ENCODE data around the gene CEP41. TPM values are rescaled to one million over a fixed set of nuclear protein-coding genes. Genes with fewer than 3 reads are reported as not detected.

The CEP41 gene
- total and polyA plus RNA-seq, 2 of the 13 experiments (the other 11 are each of a cell fraction or from before 2014, with no cell fraction given), result 8.7 to 9.0 TPM

DNA sequence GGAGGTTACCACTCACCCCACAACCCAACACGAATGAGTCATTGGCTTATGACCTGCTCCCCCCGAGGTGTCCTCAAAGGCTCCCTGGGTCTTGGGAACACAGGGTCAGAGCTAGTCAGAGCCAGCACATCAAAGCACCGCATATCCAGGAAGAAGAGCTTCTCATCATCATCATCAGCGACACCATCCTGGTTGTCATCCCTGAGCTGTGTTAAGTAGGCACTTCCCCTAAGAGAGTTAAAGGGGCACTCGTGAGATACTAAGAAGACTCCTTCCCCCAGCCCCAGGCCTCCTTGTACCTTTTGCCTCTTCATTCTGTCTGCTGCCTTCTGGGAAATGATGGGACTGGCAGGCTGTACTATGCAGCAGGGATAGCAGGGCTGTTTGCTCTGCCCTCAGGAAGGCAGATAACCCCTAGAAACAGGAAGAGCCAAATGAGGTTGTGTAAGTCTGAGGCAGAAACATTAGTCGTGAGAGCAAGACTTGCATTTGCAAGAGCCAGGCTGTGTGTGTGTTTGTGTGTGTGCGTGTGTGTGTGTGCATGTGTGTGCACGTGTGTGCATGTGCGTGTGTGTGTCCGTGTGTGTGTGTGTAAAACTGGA, 71.6 kb downstream of the CEP41 start (continued):
- TF ChIP-seq, protein P1, sequence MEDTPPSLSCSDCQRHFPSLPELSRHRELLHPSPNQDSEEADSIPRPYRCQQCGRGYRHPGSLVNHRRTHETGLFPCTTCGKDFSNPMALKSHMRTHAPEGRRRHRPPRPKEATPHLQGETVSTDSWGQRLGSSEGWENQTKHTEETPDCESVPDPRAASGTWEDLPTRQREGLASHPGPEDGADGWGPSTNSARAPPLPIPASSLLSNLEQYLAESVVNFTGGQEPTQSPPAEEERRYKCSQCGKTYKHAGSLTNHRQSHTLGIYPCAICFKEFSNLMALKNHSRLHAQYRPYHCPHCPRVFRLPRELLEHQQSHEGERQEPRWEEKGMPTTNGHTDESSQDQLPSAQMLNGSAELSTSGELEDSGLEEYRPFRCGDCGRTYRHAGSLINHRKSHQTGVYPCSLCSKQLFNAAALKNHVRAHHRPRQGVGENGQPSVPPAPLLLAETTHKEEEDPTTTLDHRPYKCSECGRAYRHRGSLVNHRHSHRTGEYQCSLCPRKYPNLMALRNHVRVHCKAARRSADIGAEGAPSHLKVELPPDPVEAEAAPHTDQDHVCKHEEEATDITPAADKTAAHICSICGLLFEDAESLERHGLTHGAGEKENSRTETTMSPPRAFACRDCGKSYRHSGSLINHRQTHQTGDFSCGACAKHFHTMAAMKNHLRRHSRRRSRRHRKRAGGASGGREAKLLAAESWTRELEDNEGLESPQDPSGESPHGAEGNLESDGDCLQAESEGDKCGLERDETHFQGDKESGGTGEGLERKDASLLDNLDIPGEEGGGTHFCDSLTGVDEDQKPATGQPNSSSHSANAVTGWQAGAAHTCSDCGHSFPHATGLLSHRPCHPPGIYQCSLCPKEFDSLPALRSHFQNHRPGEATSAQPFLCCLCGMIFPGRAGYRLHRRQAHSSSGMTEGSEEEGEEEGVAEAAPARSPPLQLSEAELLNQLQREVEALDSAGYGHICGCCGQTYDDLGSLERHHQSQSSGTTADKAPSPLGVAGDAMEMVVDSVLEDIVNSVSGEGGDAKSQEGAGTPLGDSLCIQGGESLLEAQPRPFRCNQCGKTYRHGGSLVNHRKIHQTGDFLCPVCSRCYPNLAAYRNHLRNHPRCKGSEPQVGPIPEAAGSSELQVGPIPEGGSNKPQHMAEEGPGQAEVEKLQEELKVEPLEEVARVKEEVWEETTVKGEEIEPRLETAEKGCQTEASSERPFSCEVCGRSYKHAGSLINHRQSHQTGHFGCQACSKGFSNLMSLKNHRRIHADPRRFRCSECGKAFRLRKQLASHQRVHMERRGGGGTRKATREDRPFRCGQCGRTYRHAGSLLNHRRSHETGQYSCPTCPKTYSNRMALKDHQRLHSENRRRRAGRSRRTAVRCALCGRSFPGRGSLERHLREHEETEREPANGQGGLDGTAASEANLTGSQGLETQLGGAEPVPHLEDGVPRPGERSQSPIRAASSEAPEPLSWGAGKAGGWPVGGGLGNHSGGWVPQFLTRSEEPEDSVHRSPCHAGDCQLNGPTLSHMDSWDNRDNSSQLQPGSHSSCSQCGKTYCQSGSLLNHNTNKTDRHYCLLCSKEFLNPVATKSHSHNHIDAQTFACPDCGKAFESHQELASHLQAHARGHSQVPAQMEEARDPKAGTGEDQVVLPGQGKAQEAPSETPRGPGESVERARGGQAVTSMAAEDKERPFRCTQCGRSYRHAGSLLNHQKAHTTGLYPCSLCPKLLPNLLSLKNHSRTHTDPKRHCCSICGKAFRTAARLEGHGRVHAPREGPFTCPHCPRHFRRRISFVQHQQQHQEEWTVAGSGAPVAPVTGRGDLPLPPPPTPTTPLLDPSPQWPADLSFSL (CRISPR knock-in tag; IDR thresholded peaks at IDR 0.05), result peak; percentile 96
- TF ChIP-seq TEAD3 (CRISPR knock-in tag; optimal IDR thresholded peaks at IDR 0.05; ENCODE audit: borderline replicate concordance), result peak; percentile 43
- TF ChIP-seq, protein P2, sequence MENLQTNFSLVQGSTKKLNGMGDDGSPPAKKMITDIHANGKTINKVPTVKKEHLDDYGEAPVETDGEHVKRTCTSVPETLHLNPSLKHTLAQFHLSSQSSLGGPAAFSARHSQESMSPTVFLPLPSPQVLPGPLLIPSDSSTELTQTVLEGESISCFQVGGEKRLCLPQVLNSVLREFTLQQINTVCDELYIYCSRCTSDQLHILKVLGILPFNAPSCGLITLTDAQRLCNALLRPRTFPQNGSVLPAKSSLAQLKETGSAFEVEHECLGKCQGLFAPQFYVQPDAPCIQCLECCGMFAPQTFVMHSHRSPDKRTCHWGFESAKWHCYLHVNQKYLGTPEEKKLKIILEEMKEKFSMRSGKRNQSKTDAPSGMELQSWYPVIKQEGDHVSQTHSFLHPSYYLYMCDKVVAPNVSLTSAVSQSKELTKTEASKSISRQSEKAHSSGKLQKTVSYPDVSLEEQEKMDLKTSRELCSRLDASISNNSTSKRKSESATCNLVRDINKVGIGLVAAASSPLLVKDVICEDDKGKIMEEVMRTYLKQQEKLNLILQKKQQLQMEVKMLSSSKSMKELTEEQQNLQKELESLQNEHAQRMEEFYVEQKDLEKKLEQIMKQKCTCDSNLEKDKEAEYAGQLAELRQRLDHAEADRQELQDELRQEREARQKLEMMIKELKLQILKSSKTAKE (CRISPR knock-in tag; IDR thresholded peaks at IDR 0.05; ENCODE audit: borderline replicate concordance), result peak; percentile 61; the same call in 1 of the 2 replicates
- TF ChIP-seq, protein P3, sequence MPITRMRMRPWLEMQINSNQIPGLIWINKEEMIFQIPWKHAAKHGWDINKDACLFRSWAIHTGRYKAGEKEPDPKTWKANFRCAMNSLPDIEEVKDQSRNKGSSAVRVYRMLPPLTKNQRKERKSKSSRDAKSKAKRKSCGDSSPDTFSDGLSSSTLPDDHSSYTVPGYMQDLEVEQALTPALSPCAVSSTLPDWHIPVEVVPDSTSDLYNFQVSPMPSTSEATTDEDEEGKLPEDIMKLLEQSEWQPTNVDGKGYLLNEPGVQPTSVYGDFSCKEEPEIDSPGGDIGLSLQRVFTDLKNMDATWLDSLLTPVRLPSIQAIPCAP (CRISPR knock-in tag; IDR thresholded peaks at IDR 0.05; ENCODE audit: low read depth), result no peak
- no peak for TF ChIP-seq YEATS2 (CRISPR knock-in tag; IDR thresholded peaks at IDR 0.05; ENCODE audit: borderline replicate concordance)
- TF ChIP-seq, protein P4, sequence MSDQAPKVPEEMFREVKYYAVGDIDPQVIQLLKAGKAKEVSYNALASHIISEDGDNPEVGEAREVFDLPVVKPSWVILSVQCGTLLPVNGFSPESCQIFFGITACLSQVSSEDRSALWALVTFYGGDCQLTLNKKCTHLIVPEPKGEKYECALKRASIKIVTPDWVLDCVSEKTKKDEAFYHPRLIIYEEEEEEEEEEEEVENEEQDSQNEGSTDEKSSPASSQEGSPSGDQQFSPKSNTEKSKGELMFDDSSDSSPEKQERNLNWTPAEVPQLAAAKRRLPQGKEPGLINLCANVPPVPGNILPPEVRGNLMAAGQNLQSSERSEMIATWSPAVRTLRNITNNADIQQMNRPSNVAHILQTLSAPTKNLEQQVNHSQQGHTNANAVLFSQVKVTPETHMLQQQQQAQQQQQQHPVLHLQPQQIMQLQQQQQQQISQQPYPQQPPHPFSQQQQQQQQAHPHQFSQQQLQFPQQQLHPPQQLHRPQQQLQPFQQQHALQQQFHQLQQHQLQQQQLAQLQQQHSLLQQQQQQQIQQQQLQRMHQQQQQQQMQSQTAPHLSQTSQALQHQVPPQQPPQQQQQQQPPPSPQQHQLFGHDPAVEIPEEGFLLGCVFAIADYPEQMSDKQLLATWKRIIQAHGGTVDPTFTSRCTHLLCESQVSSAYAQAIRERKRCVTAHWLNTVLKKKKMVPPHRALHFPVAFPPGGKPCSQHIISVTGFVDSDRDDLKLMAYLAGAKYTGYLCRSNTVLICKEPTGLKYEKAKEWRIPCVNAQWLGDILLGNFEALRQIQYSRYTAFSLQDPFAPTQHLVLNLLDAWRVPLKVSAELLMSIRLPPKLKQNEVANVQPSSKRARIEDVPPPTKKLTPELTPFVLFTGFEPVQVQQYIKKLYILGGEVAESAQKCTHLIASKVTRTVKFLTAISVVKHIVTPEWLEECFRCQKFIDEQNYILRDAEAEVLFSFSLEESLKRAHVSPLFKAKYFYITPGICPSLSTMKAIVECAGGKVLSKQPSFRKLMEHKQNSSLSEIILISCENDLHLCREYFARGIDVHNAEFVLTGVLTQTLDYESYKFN (CRISPR knock-in tag; conservative IDR thresholded peaks at IDR 0.05), result peak; percentile 37; the same call in 1 of the 2 replicates
- TF ChIP-seq CREM (IDR thresholded peaks at IDR 0.05), result peak; percentile 26; the same call in 1 of the 2 replicates
- no peak for TF ChIP-seq CREM (CRISPR knock-in tag; IDR thresholded peaks at IDR 0.05)
- peak; percentile 46; the same call in 1 of the 2 replicates for TF ChIP-seq ZNF788 (CRISPR knock-in tag; IDR thresholded peaks at IDR 0.05; ENCODE audit: borderline replicate concordance)
- no peak for TF ChIP-seq RAD51 (IDR thresholded peaks at IDR 0.05; ENCODE audit: borderline replicate concordance)
- no peak for TF ChIP-seq ZNF207 (IDR thresholded peaks at IDR 0.05; ENCODE audit: borderline replicate concordance)
- no peak for TF ChIP-seq ZNF10 (CRISPR knock-in tag; IDR thresholded peaks at IDR 0.05; ENCODE audit: borderline replicate concordance, low read depth)
- no peak for TF ChIP-seq ZNF20 (CRISPR knock-in tag; IDR thresholded peaks at IDR 0.05)
- TF ChIP-seq FOSL1 (CRISPR knock-in tag; IDR thresholded peaks at IDR 0.05; ENCODE audit: borderline replicate concordance), result 0 out of 2 replicates have a peak, but pooled peaks have one; percentile 22
- no peak for TF ChIP-seq FOXK2 (IDR thresholded peaks at IDR 0.05)
- TF ChIP-seq SOX6 (IDR thresholded peaks at IDR 0.05), result no peak
- no peak for TF ChIP-seq SOX6 (CRISPR knock-in tag; IDR thresholded peaks at IDR 0.05)

All from HepG2 (cell line).